Stimulated activated CD4-positive, alpha-beta T cell treated with anti-CD3 and anti-CD28 coated beads, TNF-alpha, amount 100 ng/mL, for 48 hours (primary cell): ENCODE measurements around the gene MAGEC3.

ENCODE experiments used
- DNase-seq, 3 donors: peaks; one replicate each; pipeline ENCODE4 v3.0.0-alpha.2; 2020; ENCODE audit warnings: low read depth in 3 of 3

MAGEC3 gene

GRCh38 chrX:141945426-141945825 is 107.3 kb downstream of the MAGEC3 start:
- no peak for DNase-seq

GRCh38 chrX:141947350-141947749 is 109.2 kb downstream of the MAGEC3 start:
- no peak for DNase-seq
